Measurements from ENCODE around the gene DUSP5.

DUSP5 gene

GRCh38 chr10:110501142-110501937 is 3.6 kb downstream of the DUSP5 start:
- peak; percentile 49 for DNase-seq (ENCODE audit: low spot score)

GRCh38 chr10:110502072-110502845 is 4.6 kb downstream of the DUSP5 start:
- no peak for DNase-seq (ENCODE audit: low spot score)

GRCh38 chr10:110502851-110503301 is 5.2 kb downstream of the DUSP5 start:
- peak; percentile 59 for DNase-seq (ENCODE audit: low spot score)

GRCh38 chr10:110503528-110504110 is 5.9 kb downstream of the DUSP5 start:
- no peak for DNase-seq (ENCODE audit: low spot score)

- DNase-seq (ENCODE audit: low spot score): peak; percentile 62
Observed at GRCh38 chr10:110504111-110504735, 6.5 kb downstream of the DUSP5 start.

GRCh38 chr10:110505130-110505770 is 7.5 kb downstream of the DUSP5 start:
- no peak for DNase-seq (ENCODE audit: low spot score)

- no peak for DNase-seq (ENCODE audit: low spot score)
Observed at GRCh38 chr10:110506448-110506847, 8.7 kb downstream of the DUSP5 start.

- no peak for DNase-seq (ENCODE audit: low spot score)
Observed at GRCh38 chr10:110507346-110507745, 9.6 kb downstream of the DUSP5 start.

- no peak for DNase-seq (ENCODE audit: low spot score)
Observed at GRCh38 chr10:110508159-110508788, 10.6 kb downstream of the DUSP5 start.

GRCh38 chr10:110508806-110509544 is 11.3 kb downstream of the DUSP5 start:
- DNase-seq (ENCODE audit: low spot score): no peak

- no peak for DNase-seq (ENCODE audit: low spot score)
Observed at GRCh38 chr10:110509560-110509959, 11.9 kb downstream of the DUSP5 start.

- no peak for DNase-seq (ENCODE audit: low spot score)
Observed at GRCh38 chr10:110510086-110510485, 12.4 kb downstream of the DUSP5 start.

- DNase-seq (ENCODE audit: low spot score): no peak
Observed at GRCh38 chr10:110510730-110511129, 13.0 kb downstream of the DUSP5 start.

GRCh38 chr10:110511734-110512449 is 14.2 kb downstream of the DUSP5 start:
- no peak for DNase-seq (ENCODE audit: low spot score)

GRCh38 chr10:110512461-110513187 is 14.9 kb downstream of the DUSP5 start:
- no peak for DNase-seq (ENCODE audit: low spot score)

GRCh38 chr10:110513949-110514348 is 16.2 kb downstream of the DUSP5 start:
- no peak for DNase-seq (ENCODE audit: low spot score)

GRCh38 chr10:110514848-110515247 is 17.1 kb downstream of the DUSP5 start:
- DNase-seq (ENCODE audit: low spot score): no peak

- no peak for DNase-seq (ENCODE audit: low spot score)
Observed at GRCh38 chr10:110516815-110517492, 19.2 kb downstream of the DUSP5 start.

All from putamen (tissue), 1 donor.